K562 (cell line): Measurements from ENCODE around the gene ABT1. TPM values are rescaled to one million over a fixed set of nuclear protein-coding genes. Genes with fewer than 3 reads are reported as not detected.

ENCODE experiments used
- CBFA2T3 ChIP-seq: fragments of 450-650 bp; IDR thresholded peaks from 2 replicates; pipeline ENCODE4 v1.6.1; 2017
- CBX3 ChIP-seq, 2 experiments: IDR thresholded peaks; 1 replicate in 1 of 2; 2 replicates in 1 of 2; pipeline ENCODE4 v1.6.1; 2012; ENCODE audit warnings: inconsistent platforms in 2 of 2, low read length in 2 of 2, borderline replicate concordance in 1 of 2, control low read depth in 1 of 2
- CBX5 ChIP-seq: IDR thresholded peaks from 2 replicates; pipeline ENCODE4 v1.6.1; 2014; ENCODE audit warnings: low read depth, borderline replicate concordance
- DIDO1 ChIP-seq: fragments of 450-650 bp; IDR thresholded peaks from 2 replicates; pipeline ENCODE4 v1.6.1; 2016; ENCODE audit warnings: low read depth, missing biosample characterization, missing genetic modification characterization
- E2F1 ChIP-seq: sonication (generic); formaldehyde crosslinking; IDR thresholded peaks from 2 replicates; pipeline ENCODE4 v1.8.1; 2023; ENCODE audit warnings: mild to moderate bottlenecking, missing genetic modification reagents, moderate library complexity
- HBP1 ChIP-seq: fragments of 450-650 bp; formaldehyde crosslinking; IDR thresholded peaks from 2 replicates; pipeline ENCODE4 v1.4.0; 2022; ENCODE audit warnings: missing genetic modification characterization
- LARP7 ChIP-seq: fragments of 450-650 bp; IDR thresholded peaks from 2 replicates; pipeline ENCODE4 v1.6.1; 2016
- NKRF ChIP-seq: fragments of 450-650 bp; IDR thresholded peaks from 2 replicates; pipeline ENCODE4 v1.6.1; 2016; ENCODE audit warnings: borderline replicate concordance
- NR4A1 ChIP-seq, 2 experiments: fragments of 250-450 bp in 1 of 2; fragments of 450-650 bp in 1 of 2; sonication (Bioruptor Pico) in 1 of 2; IDR thresholded peaks; 2 replicates each; pipeline versions ENCODE4 v1.4.0 to v1.6.1; 2016 to 2020; ENCODE audit warnings: mild to moderate bottlenecking in 2 of 2, missing compliant biosample characterization in 1 of 2, missing genetic modification characterization in 1 of 2, moderate library complexity in 1 of 2
- POLR2B ChIP-seq: fragments of 450-650 bp; IDR thresholded peaks from 2 replicates; pipeline ENCODE4 v1.6.1; 2018; ENCODE audit warnings: low read depth; ENCODE audit not compliant: partially characterized antibody
- PREB ChIP-seq: sonication (generic); formaldehyde crosslinking; IDR thresholded peaks from 2 replicates; pipeline ENCODE4 v1.8.1; 2023; ENCODE audit warnings: mild to moderate bottlenecking, missing genetic modification reagents
- RBM34 ChIP-seq: fragments of 200-400 bp; formaldehyde crosslinking; IDR thresholded peaks from 2 replicates; pipeline ENCODE4 v1.6.1; 2018; ENCODE audit warnings: low read length, borderline replicate concordance; ENCODE audit not compliant: insufficient read depth
- TBL1XR1 ChIP-seq, 2 experiments: IDR thresholded peaks; 2 replicates each; pipeline ENCODE4 v1.6.1; 2012; ENCODE audit warnings: improper control_type of control experiment in 2 of 2, low read length in 2 of 2, mild to moderate bottlenecking in 1 of 2
- TRIM28 ChIP-seq: fragments of 450-650 bp; IDR thresholded peaks from 2 replicates; pipeline ENCODE4 v1.6.1; 2017
- XRCC5 ChIP-seq: fragments of 200-400 bp; formaldehyde crosslinking; IDR thresholded peaks from 2 replicates; pipeline ENCODE4 v1.6.1; 2017; ENCODE audit warnings: low read depth, mild to moderate bottlenecking, low read length
- YBX1 ChIP-seq: fragments of 450-650 bp; IDR thresholded peaks from 2 replicates; pipeline ENCODE4 v1.7.1; 2016; ENCODE audit warnings: mild to moderate bottlenecking
- ZFP91 ChIP-seq: sonication (generic); formaldehyde crosslinking; IDR thresholded peaks from 2 replicates; pipeline ENCODE4 v1.8.0; 2022; ENCODE audit warnings: mild to moderate bottlenecking, missing genetic modification reagents
- ZNF121 ChIP-seq: sonication (generic); formaldehyde crosslinking; conservative IDR thresholded peaks from 2 replicates; pipeline ENCODE4 v1.8.0; 2022; ENCODE audit warnings: missing genetic modification reagents
- ZNF766 ChIP-seq: fragments of 200-800 bp; sonication (Bioruptor generic); conservative IDR thresholded peaks from 2 replicates; pipeline ENCODE4 v1.6.1; 2016; ENCODE audit warnings: missing genetic modification characterization, missing compliant biosample characterization
- polyA plus RNA-seq, 8 experiments: library from polyadenylated mRNA; depleted of rRNA in 4 of 8; stranded (reverse) in 5 of 8; unstranded in 3 of 8; fragments of >200 nt; fragmentation: Nextera tagmentation in 2 of 8; fragmentation: Illumina TruSeq in 1 of 8; extraction: Ambion mirVana in 2 of 8; extraction: Trizol in 1 of 8; gene quantifications; 2 replicates each; pipeline versions ENCODE4 v1.2.1 to v1.2.3, GENCODE V29; 2011 to 2014; ENCODE audit warnings: inconsistent platforms in 1 of 8, missing spikeins in 1 of 8
- total RNA-seq, 7 experiments: library from RNA; depleted of rRNA in 6 of 7; stranded (reverse); fragments of >200 nt in 6 of 7; fragmentation: Illumina TruSeq in 2 of 7; extraction: Trizol in 2 of 7; gene quantifications; 2 replicates each; pipeline versions ENCODE4 v1.2.1 to v1.2.3, GENCODE V29; 2011 to 2021; ENCODE audit warnings: low replicate concordance in 1 of 7

The ABT1 gene
- total and polyA plus RNA-seq, 9 of the 15 experiments (the other 6 are each of a cell fraction or from before 2014, with no cell fraction given) = 8.8 to 52.7 (median 40.7) TPM

GRCh38 chr6:26571592-26572296, 25.0 kb upstream of the ABT1 start (continued):
- TF ChIP-seq ZFP91 = no peak
- peak; percentile 96 for TF ChIP-seq PREB (CRISPR knock-in tag)
- TF ChIP-seq NKRF = no peak
- TF ChIP-seq CBX5 = no peak
- peak; percentile 41; the same call in 1 of the 2 replicates for TF ChIP-seq ZNF766 (CRISPR knock-in tag)
- no peak for TF ChIP-seq RBM34
- TF ChIP-seq HBP1 = peak; percentile 89
- no peak for TF ChIP-seq NR4A1 (CRISPR knock-in tag; IDR thresholded peaks at IDR 0.05)
- no peak; the same call in 1 of the 2 replicates for TF ChIP-seq NR4A1 (tag; IDR thresholded peaks at IDR 0.05)
- TF ChIP-seq DIDO1 (tag) = no peak
- no peak for TF ChIP-seq POLR2B
- no peak for TF ChIP-seq YBX1
- no peak for TF ChIP-seq ZNF121 (CRISPR knock-in tag)
- TF ChIP-seq TBL1XR1 (IDR thresholded peaks at IDR 0.05; ENCODE audit: low read length in 2 of 2) = peak; percentile 75 to 90; a peak in 3 of 4 replicates
- TF ChIP-seq TRIM28 = peak; percentile 64
- TF ChIP-seq CBX3 (IDR thresholded peaks at IDR 0.05; ENCODE audit: borderline replicate concordance in 1 of 2, low read length in 2 of 2) = peak in 1 of 2 experiments; percentile 85; a peak in 1 of 3 replicates
- TF ChIP-seq LARP7 = no peak; the same call in 1 of the 2 replicates
- peak; percentile 75 for TF ChIP-seq CBFA2T3
- TF ChIP-seq E2F1 (CRISPR knock-in tag) = 0 out of 2 replicates have a peak, but pooled peaks have one; percentile 13
- TF ChIP-seq XRCC5 = 0 out of 2 replicates have a peak, but pooled peaks have one; percentile 65
